GM18519 (cell line): Measurements from ENCODE around the gene ZNF740.
"Not testable (repeated sequence)": the region's sequence is repeated elsewhere in the genome, so short reads cannot be mapped to it uniquely, and the experiment has no call there.

Source experiments
- ATAC-seq: cut with Tn5 transposase; IDR thresholded peaks from one replicate; pipeline ENCODE4 v1.9.1; 2021; ENCODE audit warnings: mild to moderate bottlenecking, moderate library complexity; ENCODE audit not compliant: unreplicated experiment, low FRiP score

Gene ZNF740

DNA sequence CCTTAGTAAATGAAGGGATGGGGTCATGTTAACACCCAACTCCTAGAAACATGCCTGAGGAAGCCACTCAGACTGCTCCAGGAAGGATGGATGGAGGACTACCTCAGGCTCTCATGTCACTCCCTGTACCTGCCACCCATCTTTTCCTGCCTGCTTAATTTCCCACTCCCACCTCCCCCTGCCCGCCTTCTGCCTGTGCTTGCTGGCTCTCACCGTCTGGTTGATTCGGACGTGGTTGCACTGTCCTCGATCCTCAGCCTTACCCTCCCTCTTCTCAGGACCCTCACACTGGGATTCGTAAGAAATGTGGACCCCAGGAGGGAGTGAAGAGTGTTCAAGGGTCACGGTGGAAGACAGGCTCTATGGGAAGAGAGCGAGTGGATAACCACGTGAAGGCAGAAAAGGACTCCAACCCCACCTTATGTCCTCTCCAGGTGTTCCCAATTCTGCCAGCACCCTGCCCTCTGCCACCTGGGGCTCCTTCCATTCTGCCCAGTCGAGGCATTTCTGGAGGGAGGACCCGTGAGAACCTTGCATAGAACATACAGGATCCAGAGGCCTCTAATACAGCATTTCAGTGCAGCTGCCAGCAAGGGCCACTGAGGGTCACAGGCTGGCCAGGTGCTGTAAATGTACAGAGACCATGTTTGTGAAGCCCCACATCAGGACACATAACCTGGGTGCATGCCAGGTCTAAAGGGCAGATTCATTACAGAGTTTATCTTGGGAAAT, 13.6 kb downstream of the ZNF740 start:
- ATAC-seq = no peak

DNA sequence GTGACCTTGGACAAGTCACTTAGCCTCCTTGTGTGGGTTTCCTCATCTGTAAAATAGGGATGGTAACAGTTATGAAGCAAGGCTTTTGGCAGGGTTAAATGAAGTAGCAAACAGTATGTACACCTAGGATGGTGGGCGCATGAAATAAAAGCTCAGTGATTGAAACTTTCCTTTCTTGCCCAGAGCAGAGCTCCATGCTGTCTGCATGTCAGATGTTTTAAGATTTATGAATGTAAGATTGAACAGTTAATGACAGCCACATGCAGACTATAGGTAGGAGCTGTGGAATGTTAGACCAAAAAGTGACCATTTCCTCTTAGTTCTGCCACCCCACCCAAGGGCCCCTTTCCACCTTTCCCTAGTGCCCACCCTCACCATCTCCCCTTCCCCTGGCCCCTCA, 14.5 kb downstream of the ZNF740 start:
- no peak for ATAC-seq

DNA sequence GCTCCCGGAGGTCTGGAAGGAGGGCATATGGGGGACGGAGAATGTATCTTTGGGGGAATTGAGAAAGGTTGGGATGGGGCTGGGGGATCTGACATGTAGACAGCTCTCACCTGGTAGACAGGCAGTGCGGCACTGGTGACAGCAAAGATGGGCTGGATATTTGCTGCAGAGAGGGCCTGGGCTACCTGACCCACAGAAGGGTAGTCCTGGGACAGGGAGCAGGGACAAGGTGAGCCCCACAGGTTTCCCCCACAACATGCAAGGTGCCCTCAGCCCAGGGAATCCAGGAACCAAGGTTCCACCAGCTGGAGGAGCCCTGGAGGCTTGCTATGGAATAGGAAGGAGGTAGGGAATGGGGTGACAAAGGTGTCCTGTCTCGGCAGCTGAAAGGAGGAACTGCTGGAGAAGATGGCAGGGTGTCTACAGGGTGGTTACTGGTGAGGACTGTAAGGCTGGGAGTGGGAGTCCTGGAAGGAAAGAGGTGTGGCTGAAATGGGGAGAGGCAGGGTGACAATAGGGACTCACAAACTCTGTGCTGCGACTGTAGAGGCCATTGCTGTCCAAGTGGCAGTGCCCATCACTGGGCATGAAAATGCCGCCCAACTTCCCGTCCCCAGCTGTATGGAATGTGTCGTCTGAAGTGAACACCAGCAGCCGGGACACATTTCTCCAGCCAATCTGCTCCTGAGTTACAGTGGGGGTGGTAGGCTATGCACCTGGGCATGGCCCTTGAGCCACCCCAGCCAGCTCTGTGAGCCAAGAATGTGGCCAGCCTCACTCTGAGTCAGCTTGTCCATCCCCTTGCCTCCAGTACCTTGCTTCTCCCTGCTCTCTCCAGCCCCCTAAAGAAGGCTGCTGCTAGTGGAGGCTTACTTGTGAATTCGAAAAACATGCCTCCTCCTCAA, 15.2 kb downstream of the ZNF740 start:
- ATAC-seq = no peak

DNA sequence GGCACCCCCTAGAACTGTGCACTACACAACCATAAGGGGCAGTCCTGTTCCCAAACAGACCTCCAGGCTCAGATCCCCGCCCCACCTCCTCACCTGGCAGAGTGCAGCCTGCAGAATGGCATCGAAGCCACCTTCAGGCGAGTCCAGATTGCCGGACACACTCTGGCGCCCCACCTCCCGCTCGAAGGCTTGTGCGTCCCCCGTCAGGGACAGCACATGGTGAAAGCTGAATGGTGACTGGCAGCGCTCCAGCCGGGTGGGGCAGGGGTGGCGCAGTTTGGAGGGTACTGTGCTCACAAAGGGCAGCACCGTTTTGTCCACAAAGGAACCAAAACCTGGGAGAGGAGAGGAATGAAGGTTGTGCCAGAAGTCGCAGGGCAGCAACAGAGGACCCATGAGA, 16.0 kb downstream of the ZNF740 start:
- ATAC-seq = no peak

DNA sequence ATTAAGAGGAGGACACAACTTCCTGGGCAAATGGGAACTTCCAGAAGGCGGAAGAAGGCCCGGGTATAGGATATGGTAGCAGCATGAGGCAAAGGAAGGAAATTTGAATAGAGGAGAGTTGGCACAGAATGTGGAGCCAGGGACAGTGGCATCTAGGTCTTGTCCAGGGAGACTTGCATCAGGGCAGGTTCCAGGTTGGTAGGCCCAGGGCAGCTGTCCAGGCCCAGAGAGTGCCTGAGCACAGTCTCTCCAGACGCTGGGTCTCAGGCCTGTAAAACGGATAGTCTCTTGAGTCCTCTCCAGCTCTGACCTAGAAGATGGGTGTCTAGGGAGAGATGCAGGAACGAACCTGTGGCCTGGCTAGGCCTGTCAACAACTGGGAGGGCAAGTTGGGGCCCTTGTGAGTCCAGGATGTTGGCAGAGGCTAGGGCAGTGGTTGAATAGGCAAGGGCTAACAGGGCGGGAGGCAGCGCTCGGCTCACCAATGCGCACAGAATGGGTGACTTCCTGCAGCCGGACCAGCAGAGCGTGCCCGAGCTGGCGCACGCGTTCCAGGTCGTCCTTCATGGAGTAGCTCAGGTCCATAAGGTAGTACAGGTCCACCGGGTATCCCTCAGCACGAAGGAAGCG, 16.6 kb downstream of the ZNF740 start:
- ATAC-seq = no peak

DNA sequence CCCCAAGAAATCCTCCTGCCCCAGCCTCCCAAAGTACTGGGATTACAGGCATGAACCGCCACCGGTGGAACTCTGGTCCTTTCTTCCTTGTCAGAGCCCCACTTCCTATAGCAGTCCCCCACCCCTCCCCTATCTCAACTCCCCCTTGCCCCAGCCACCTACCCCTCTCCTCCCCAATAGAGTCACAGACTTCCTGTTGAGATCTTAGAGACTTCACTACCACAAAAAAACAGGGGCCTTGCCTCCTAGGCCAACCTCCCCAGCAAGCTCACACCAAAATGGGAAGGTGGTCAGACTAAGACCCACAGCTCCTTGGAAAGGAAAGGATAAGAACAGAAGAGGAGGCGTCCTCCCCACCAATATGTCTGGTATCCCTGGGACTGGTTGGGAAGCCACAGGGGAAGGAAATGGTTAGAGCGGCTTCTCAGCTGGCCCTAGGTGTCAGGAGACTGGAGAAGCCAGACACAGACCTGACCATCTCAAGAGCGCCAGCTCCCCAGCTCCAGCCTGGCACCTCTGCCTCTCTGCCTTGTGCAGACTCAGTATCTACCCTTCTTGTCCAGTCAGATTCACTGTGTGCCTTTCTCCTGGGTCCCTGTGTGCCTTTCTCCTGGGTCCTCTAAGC, 18.1 kb downstream of the ZNF740 start:
- ATAC-seq = no peak

DNA sequence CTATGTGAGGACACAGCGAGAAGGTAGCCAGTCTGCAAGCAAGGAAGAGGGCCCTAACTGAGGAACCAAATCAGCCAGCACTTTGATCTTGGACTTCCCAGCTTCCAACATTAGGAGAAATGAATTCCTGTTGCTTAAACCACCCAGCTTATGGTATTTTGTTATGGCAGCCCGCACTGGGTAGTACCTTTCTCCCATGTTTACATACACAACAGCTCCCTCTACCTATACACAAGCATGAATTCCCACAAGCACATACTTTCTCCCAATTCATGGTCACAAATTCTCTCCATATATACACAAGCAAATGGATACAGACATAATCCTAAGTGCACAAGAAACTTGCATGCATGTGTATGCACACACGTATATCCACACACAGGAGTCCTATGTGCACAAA, 19.2 kb downstream of the ZNF740 start:
- ATAC-seq = no peak

DNA sequence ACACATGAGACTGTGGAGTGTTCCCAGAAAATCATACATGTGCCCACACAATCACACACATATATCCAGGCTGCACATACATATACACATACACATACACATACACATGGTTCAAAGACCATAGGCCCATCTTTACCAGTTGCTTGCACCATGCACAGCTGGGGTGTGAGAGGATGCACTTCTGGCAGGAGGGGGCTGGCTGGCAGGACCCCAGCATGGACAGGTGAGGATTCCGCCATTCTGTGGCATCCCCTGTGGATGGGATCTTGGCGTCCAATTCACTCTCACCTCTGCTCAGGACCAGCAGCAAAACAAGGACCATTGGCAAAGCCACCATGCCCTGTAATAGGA, 19.6 kb downstream of the ZNF740 start:
- no peak for ATAC-seq

DNA sequence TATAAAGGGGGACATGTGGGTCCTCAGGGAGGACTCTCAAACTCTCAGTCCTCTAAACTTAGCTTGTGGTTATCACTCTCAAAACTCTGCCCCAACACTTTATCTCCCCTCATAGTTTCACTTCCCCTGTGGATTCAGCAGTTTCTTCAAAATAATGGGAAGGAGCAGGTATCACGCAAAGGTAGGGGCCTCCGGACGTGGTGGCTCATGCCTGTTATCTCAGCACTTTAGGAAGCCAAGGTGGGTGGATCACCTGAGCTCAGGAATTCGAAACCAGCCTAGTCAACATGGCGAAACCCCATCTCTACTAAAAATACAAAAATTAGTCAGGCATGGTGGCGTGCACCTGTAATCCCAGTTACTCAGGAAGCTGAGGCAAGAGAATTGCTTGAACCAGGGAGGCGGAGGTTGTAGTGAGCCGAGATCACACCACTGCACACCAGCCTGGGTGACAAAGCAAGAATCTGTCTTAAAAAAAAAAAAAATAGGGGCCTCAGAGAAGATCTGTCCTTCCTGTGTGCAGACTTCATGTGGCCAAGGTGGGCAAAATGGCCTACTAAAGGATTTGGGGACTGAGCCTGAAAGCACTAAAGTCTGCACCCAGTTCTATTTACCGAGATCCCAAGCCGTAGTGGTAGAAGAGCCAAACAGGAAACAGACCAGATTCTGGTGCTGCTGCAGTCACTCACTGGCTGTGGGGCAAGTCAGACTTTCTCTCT, 20.1 kb downstream of the ZNF740 start:
- no peak for ATAC-seq

DNA sequence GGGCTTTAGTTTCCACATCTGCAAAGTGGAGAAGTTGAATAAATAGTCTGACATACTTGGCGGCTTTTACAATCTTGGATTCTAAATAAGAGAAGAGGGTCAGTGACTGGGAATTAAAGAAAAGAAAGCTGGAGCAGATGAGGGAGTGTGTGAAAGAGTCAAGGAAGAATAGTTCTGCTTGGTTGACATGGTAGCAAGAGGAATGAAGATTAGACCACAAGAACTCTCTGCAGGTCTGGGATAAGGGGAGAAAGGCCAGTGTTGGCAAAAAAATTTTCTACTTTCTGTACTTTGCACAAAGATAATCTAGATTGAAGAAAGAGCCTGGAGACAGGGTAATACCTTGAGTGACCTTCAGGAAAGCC, 20.6 kb downstream of the ZNF740 start:
- ATAC-seq = no peak

DNA sequence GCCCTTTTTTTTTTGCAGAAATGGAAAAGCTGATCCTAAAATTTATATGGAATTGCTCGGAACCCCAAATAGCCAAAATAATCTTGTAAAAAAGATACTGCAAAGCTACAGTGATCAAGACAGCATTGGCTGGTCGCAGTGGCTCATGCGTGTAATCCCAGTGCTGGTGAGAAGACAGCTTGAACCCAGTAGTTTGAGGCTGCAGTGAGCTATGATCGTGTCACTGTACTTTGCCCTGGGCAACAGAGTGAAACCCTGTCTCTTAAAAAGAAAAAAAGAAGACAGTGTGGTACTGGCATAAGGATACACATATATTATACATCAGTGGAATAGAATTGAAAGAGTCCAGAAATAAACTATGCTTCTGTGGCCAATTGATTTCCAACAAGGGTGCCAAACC, 21.1 kb downstream of the ZNF740 start:
- ATAC-seq = no peak

DNA sequence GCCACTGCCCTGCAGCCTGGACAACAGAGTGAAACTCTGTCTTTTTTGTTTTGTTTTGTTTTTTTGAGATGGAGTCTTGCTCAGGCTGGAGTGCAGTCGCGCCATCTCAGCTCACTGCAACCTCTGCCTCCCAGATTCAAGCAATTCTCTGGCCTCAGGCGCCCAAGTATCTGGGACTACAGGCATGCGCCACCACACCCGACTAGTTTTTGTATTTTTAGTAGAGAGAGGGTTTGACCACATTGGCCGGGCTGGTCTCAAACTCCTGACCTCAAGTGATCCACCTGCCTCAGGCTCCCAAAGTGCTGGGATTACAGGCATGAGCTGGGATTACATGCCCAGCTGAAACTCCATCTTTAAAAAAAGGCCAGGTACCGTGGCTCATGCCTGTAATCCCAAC, 21.8 kb downstream of the ZNF740 start:
- ATAC-seq = not testable (repeated sequence)

DNA sequence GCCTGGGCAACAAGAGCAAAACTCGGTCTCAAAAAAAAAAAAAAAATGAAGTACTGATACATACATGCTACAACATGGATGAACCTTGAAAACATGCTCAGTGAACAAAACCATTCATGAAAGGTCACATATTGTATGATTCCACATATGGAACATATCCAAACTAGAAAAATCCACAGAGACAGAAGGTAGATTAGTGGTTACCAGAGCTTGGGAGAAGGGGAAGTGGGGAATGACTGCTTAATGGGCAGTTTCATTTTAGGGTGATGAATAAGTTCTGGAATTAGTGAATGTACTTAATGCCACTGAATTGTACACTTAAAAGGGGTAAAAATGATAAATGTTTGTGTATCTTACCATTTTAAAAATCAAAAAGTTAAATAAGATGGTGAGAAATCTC, 23.8 kb downstream of the ZNF740 start:
- ATAC-seq = no peak

DNA sequence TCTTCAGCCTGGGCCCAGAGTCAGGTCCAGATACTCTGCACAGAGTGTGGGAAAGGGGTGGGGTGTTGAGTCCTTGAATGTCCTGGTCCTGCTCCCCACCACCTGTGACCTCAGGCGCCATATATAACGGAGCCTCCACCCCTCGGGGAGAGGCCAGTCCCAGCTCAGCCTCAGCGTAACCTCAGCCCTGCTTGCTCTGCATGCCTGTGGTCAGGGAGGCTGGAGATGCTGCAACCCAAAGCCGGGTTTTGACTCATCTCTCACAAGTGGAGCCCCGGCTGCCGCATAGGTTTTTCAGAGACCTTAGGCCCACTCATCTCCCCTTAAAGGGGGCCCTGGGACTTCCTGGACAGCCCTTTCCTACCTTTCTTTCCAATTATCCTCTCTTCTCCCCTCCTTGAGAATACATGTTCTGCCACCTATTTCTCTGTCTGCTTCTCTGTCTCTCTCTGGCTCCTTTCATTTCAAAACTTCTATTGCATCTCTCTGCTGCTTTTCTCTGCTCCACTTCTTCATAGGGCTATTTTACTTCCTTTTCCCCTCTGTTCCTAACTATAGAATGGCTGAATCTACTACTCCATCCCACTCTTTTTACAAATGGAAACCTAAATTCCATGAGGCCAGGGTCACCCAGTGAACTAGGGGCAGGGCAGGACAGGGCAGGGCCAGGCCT, 25.4 kb downstream of the ZNF740 start:
- ATAC-seq = peak; percentile 66

DNA sequence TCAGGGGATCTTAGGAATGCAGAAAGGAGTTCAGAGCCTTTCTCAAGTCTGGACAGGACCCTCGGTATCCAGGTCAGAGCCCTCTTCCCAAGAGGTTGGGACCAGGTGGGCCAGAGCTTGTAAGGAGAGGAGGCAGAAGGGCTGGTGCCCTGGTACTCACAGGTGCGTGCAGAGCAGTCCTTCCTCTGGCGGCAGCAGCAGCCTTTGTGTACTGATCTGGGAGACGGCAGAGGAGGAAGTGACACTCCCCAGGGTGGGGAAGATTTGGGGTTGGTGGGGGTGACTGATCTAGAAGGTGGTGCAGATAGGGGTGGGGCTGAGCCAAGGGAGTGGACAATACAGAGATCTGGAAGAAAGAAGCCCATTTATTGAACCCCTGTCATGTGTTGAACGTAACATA, 26.5 kb downstream of the ZNF740 start, which contains the start of gene ITGB7:
Gene ITGB7 (minus strand): TSS at position 210 of the 400 bp plus-strand sequence. CDS start 6,808 bp downstream, outside the sequence.
- ATAC-seq = no peak

DNA sequence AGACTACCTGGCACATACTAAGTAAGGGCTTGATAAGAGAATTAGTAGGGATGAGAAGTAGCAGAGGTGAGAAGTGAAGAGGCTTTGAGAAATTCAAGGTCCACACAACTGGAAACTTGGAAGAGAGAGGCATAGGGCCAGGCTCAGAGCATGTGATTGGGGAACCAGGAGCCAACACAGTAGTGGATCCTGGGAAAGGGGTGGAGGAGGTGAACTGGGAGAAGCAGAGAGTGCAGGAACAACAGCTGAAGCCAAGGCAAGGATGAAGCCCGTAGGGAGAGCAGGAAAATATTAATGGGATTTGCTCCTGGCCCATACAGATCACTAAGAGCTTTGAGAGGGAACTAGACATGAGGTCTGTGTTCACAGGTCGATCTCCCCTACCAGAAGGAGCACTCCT, 27.9 kb downstream of the ZNF740 start:
- ATAC-seq = no peak

DNA sequence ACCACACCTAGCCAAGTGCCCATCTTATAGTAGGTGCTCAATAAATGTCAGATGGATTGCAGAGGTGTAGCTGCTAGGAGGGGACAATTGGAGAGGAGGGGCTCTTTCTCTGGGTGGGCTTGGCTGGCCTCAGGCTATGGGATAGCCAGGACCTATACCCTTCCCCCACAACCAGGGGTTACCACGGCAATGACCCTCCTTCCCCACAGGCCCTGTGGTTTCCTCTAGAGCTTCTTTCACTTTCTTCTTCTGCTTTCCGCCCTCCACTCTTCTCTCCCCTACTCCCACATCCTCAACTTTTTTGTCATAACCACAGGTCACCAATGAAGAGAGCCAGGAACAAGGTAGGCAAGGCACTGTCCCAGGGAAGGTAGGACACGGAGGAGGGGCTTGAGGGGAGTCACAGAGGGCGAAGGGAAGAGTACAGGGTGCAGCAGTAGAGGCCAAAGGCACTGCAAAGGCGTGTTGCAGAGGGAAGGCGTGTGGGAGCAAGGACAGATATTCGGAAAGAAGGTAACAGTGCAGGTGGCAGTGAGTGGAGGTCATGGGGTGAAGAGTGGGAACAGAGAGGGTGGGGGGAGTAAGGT, 28.4 kb downstream of the ZNF740 start:
- ATAC-seq = no peak

DNA sequence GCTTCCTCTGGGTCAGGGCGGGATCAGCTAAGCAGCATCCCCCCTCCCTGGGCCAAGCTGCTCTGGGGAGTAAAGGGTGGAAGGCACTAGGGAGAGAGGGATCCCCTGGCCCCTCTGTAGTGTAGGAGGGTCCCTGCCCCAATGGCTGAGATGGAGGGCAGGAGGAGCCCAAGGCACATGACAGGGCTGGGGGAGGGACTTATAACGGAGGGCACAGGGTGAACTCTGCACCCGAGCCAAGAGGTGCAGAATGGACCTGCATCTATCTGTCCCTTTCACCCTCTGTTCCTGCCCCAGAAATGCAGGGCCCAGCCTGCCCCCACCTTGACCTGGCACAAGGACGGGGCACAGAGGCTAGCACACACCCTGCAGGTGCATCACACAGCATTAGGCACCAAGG, 30.3 kb downstream of the ZNF740 start:
- no peak for ATAC-seq
